Measurements from ENCODE around the gene STX7. TPM values are rescaled to one million over a fixed set of nuclear protein-coding genes. Genes with fewer than 3 reads are reported as not detected.

The STX7 gene
- polyA plus RNA-seq, 1 experiment: 42.7 TPM

GRCh38 chr6:132399376-132400074 is 113.4 kb downstream of the STX7 start:
- no peak for DNase-seq (ENCODE audit: low read depth, low spot score)
- ChIA-PET POLR2A (no interaction called here), CTCF (interaction anchor here (1.2 to 1.5 kb wide), 2 partner anchors 99 to 120 kb away, joined by 4 to 8 read pairs; no protein-coding TSS in a partner anchor)
- H3K27me3 ChIP-seq (ENCODE audit: control insufficient read depth, insufficient read depth, low read length): no peaks in the 10 kb centered on the region
- no peak for TF ChIP-seq CTCF (IDR thresholded peaks at IDR 0.05; ENCODE audit: low read depth, low read length)
- H3K4me3 ChIP-seq (ENCODE audit: low read depth, low read length): peak overlapping the region; percentile 84
- no peak overlapping the region for H3K27ac ChIP-seq (ENCODE audit: low read depth, low read length)
- H3K9me3 ChIP-seq (ENCODE audit: control insufficient read depth, insufficient read depth, low read length): no peaks in the 10 kb centered on the region

Small RNA genes within 50 kb of the gene (small RNA-seq; reads per million reads assigned to genes)
- gene TAAR7P (ENCODE audit: insufficient read length, low read depth): not detected

Other genes starting within 250 kb of the STX7 start
- gene MOXD1, start 111.6 kb downstream of the STX7 start, polyA plus RNA-seq (2011; rRNA removed): 55.9 and 67.5 TPM in 2 replicates
- gene TAAR9, start 25.2 kb upstream of the STX7 start, polyA plus RNA-seq (2011; rRNA removed): not detected in 2 replicates
- gene TAAR8, start 39.6 kb upstream of the STX7 start, polyA plus RNA-seq (2011; rRNA removed): not detected in 2 replicates
- gene TAAR6, start 57.2 kb upstream of the STX7 start, polyA plus RNA-seq (2011; rRNA removed): not detected in 2 replicates
- gene TAAR5, start 76.6 kb upstream of the STX7 start, polyA plus RNA-seq (2011; rRNA removed): not detected in 2 replicates
- not detected in 2 replicates for gene TAAR2, start 111.2 kb upstream of the STX7 start, polyA plus RNA-seq (2011; rRNA removed)
- gene TAAR1, start 146.1 kb upstream of the STX7 start, polyA plus RNA-seq (2011; rRNA removed): not detected in 2 replicates
- gene VNN1, start 200.9 kb upstream of the STX7 start, polyA plus RNA-seq (2011; rRNA removed): 0.06 TPM in 1 of 2 replicates, not detected in the other
- gene VNN2, start 244.8 kb upstream of the STX7 start, polyA plus RNA-seq (2011; rRNA removed): not detected in 2 replicates